B cell (primary cell): ENCODE measurements around the gene PHF21A.

ENCODE experiments used
- CTCF ChIP-seq: fragments of 200-600 bp; IDR thresholded peaks from one replicate; pipeline ENCODE4 v1.8.0; 2022; ENCODE audit warnings: antibody characterized with exemption, mild to moderate bottlenecking
- EZH2 ChIP-seq: IDR thresholded peaks from 2 replicates; pipeline ENCODE4 v1.6.1; 2012; ENCODE audit warnings: borderline replicate concordance, low read depth, mild to moderate bottlenecking, moderate library complexity, low read length; ENCODE audit not compliant: insufficient read depth, poor library complexity, severe bottlenecking

- TF ChIP-seq CTCF (no peak), EZH2 (no peak)
Measured at GRCh38 chr11:46051102-46051501, 70.2 kb downstream of the PHF21A start.
